Mucosa of descending colon (tissue), 3 donors: Measurements from ENCODE around the gene MYCN. TPM values are rescaled to one million over a fixed set of nuclear protein-coding genes. Genes with fewer than 3 reads are reported as not detected.
"Not testable (repeated sequence)": the region's sequence is repeated elsewhere in the genome, so short reads cannot be mapped to it uniquely, and the experiment has no call there.

Experiments used
- ATAC-seq: fragments of 200-7000 bp; cut with Tn5 transposase; one replicate; pipeline ENCODE4 v1.9.1; 2020; ENCODE audit warnings: mild to moderate bottlenecking, moderate library complexity
- DNase-seq, 3 donors: peaks; one replicate each; pipeline ENCODE4 v3.0.0-alpha.2; 2020
- H3K36me3 ChIP-seq: fragments of 200-600 bp; one replicate; pipeline ENCODE4 v1.8.0; 2021; ENCODE audit warnings: low read depth, mild to moderate bottlenecking
- H3K4me1 ChIP-seq: fragments of 200-600 bp; one replicate; pipeline ENCODE4 v1.8.0; 2021; ENCODE audit warnings: low read depth, mild to moderate bottlenecking
- H3K4me3 ChIP-seq: fragments of 200-600 bp; one replicate; pipeline ENCODE4 v1.8.0; 2021; ENCODE audit warnings: mild to moderate bottlenecking
- H3K9me3 ChIP-seq: fragments of 200-600 bp; one replicate; pipeline ENCODE4 v1.8.0; 2021; ENCODE audit warnings: mild to moderate bottlenecking
- CTCF ChIP-seq: fragments of 200-600 bp; IDR thresholded peaks from one replicate; pipeline ENCODE4 v1.8.0; 2022; ENCODE audit warnings: antibody characterized with exemption, mild to moderate bottlenecking
- intact Hi-C, 2 donors: fragments of 100-400 bp; cut with DNase I in 1 of 2; cut with micrococcal nuclease in 1 of 2; formaldehyde crosslinking; loops; one replicate each; pipeline versions ENCODE4 v1.11.0 to v1.11.1; 2022; cut with DNase I, micrococcal nuclease
- total RNA-seq, 3 donors: library from RNA; stranded (reverse); fragmentation: NEBNext Ultra II Directional in 2 of 3; extraction: Animal tissue kit (Norgen Biotek cat#: 25700) in 2 of 3; gene quantifications; one replicate each; pipeline versions ENCODE4 v1.2.1 to v1.2.4, GENCODE V29; 2021 to 2023
- donor health status: DM: no; HTN: no; CAD: no; lungs with moderate emphysema.
- donor health status: DM: no; HTN: no; CAD: no.
- donor health status: DM: no; HTN: yes; CAD: no.

Gene MYCN
- total RNA-seq, 3 donors from 2014 or later: 0.52 to 1.1 (median 1.1) TPM

GRCh38 chr2:15947431-15947830 lies 7.1 kb downstream of the MYCN start:
- Histone ChIP-seq H3K36me3 (no peaks in the 10 kb centered on the region), H3K4me3 (no peak overlapping the region), H3K9me3 (no peaks in the 10 kb centered on the region), H3K4me1 (peaks cover 6% of the 10 kb centered on the region)
- TF ChIP-seq CTCF: no peak
- DNase-seq (no peak), ATAC-seq (no peak)
- intact Hi-C loops: loop anchor here (10.0 kb wide), 2 partner anchors 337 to 557 kb away; no protein-coding TSS in a partner anchor

GRCh38 chr2:15948704-15948957 lies 8.3 kb downstream of the MYCN start:
- H3K9me3 ChIP-seq: no peaks in the 10 kb centered on the region
- intact Hi-C loops: loop anchor here (10.0 kb wide), 2 partner anchors 336 to 556 kb away; no protein-coding TSS in a partner anchor
- no peaks in the 10 kb centered on the region for H3K36me3 ChIP-seq
- H3K4me1 ChIP-seq: no peaks in the 10 kb centered on the region
- no peak overlapping the region for H3K4me3 ChIP-seq
- no peak for DNase-seq
- ATAC-seq: no peak
- no peak for TF ChIP-seq CTCF

GRCh38 chr2:15949126-15949525 lies 8.8 kb downstream of the MYCN start:
- ATAC-seq (no peak), DNase-seq (no peak)
- intact Hi-C loops: loop anchor here (10.0 kb wide), 2 partner anchors 336 to 556 kb away; no protein-coding TSS in a partner anchor
- no peaks in the 10 kb centered on the region for H3K36me3 ChIP-seq
- no peaks in the 10 kb centered on the region for H3K9me3 ChIP-seq
- no peak for TF ChIP-seq CTCF
- no peaks in the 10 kb centered on the region for H3K4me1 ChIP-seq
- no peak overlapping the region for H3K4me3 ChIP-seq

GRCh38 chr2:15949551-15949950 lies 9.2 kb downstream of the MYCN start:
- no peak overlapping the region for H3K4me3 ChIP-seq
- ATAC-seq (no peak), DNase-seq (no peak)
- no peaks in the 10 kb centered on the region for H3K9me3 ChIP-seq
- H3K36me3 ChIP-seq: no peaks in the 10 kb centered on the region
- no peaks in the 10 kb centered on the region for H3K4me1 ChIP-seq
- intact Hi-C loops: loop anchor here (10.0 kb wide), 2 partner anchors 335 to 555 kb away; no protein-coding TSS in a partner anchor
- TF ChIP-seq CTCF: no peak

- no peaks in the 10 kb centered on the region for H3K36me3 ChIP-seq
- no peak for ATAC-seq
- no peaks in the 10 kb centered on the region for H3K9me3 ChIP-seq
- no peak overlapping the region for H3K4me3 ChIP-seq
- intact Hi-C loops: no loop called here
- TF ChIP-seq CTCF: no peak
- DNase-seq: no peak
- H3K4me1 ChIP-seq: no peaks in the 10 kb centered on the region
These were observed 10.0 kb downstream of the MYCN start for GRCh38 chr2:15950088-15950952.

- DNase-seq, ATAC-seq, H3K4me1 ChIP-seq, H3K4me3 ChIP-seq, H3K36me3 ChIP-seq, intact Hi-C loops, H3K9me3 ChIP-seq: not testable (repeated sequence)
These were observed 11.6 kb downstream of the MYCN start for GRCh38 chr2:15951936-15952335.
